HL-60/S4 treated with retinoic acid at 250 ng/mL for 4 days and 3 days (cell line): ENCODE measurements around the gene DLEC1.

ENCODE experiments used
- in situ Hi-C: fragments of 300-500 bp; cut with MboI; formaldehyde crosslinking; loops from 2 replicates; pipeline ENCODE4 v1.7.0; 2022; ENCODE audit warnings: low sequenced_read_pairs

DLEC1 gene

DNA sequence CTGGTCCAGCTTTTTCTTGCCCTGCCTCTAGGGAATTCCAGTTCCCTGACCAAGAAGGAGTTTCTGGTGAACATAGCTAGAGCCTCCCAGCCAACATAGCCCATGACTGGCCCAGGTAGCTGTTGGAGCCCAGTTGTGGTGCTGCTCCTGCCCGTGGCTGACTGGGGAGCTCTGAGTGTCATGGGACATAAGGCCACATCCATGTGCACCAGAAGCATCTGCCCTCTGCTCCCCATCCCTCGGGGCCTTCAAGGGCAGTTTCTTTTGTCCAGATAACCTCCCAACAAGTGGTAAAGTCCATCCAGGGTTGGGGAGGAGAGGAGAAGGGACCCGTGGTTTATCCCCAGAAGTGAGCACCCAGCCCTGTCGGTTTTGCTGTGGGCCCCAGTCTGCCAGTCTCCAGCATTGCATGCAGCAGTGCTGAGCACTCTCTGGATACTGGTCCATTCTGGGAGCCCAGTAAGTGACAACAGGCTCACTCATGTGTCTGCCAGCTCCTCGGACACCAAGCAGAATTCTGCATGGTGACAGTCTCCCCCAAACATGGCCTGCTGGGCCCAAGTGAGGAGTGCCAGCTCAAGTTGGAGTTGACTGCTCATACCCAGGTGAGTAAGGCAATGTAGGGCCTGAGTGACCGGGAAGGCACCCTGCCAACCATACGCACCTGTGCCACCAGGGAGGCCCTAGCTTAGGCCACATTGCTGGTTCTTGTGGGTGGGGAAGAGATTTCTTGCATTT, 69.1 kb downstream of the DLEC1 start:
- in situ Hi-C loops, result no loop called here

DNA sequence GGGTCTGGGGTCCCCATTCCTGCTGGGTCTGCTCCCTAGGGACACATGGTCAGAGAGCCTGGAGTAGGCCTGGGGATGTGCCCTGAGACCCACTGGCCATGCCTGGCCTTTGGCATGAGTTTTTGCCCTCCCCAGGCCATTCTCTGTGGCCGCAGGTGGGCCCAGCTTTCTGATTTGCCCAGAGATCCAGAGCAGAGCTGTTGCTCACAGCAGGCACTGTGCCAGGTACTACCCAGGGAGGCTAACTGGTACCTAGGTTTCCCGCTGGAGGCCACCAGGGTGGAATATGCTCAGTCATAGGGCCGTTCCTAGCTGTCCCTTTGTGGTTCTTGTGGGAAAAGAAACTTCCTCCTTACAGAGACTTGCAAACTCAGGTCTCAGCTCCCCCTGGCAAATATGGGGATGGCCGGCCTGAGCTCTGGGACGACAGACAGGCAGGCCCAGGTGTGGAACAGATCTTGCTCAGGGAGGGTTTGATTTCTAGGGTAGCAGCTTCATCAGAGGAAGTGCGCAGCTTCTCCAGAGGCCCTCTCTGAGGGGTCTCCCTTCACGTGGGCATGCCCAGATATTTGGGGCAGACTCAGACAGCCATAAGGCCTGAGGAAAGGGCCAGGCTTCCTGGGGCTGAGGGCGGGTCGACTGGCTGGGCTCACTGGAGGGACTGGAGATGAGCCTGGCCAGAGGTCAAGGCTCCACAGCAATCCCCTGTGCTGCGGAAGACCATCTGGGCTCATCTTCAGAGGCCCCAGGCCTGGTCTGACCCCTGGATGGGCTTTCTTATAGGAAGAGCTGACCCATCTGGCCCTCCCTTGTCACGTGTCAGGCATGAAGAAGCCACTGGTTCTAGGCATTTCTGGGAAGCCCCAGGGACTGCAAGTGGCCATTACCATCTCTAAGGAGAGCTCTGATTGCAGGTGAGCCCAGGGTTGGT, 69.9 kb downstream of the DLEC1 start:
- in situ Hi-C loops, result no loop called here

DNA sequence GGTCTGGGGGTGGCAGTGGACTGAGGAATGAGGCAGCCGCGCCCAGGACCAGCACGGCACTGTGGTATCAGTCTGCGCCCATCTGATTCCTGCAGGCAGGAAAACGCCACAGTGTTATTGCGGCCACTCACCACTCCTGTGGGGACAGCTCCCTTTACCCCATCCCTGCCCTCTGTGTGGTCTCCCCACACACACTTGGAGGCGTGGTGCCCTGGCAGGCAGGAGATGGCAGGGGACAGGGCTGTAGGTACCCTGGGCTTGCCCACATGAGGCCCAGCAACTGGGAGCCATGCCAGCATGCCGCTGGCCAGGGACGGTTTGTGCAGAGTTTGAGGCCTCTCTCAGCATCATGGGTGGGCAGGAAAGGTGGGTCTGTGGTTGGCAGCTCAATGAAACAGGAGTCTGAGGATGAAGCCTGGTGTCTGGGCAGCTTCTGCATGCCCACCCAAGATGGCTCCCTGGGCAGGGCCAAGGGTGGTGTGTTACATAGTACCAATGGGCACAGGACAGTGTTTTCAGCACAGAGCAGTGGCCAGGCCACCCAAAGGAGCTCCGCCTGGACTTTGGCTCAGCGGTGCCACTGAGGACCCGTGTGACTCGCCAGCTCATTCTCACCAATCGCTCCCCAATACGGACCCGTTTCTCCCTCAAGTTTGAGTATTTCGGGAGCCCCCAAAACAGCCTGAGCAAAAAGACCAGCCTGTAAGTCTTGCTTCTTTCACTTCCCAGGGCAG, 70.7 kb downstream of the DLEC1 start:
- in situ Hi-C loops, result no loop called here

DNA sequence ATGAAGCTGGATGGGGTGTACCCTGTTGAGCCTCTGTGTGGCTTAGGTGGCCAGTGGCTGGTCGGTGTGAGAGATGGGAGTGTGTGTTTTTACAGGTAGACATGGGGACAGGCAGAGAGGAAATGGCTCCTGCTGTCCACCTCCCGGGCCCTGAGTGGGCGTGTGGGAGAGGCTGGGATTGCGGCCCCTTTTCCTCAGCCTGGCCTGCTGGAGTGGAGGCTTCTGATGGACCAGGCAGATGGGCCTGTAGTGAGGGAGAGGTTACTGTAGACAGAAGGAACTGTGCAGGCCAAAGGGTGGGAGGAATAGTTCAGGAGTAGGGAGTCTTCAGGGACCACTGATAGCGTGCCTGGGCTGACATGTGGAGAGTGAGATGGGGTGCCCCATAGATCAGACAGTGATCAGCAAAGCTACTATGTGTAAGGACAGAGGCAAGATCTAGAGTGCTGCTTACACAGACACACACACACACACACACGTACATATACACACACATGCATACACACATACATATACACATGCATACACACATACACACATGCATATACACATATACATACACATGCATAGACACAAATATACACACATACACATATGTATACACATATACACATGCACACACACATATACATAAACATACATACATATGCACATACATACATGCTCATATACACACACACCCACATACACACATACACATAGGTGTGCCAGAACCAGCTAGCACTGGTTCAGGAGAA, 71.5 kb downstream of the DLEC1 start:
- in situ Hi-C loops, result no loop called here

DNA sequence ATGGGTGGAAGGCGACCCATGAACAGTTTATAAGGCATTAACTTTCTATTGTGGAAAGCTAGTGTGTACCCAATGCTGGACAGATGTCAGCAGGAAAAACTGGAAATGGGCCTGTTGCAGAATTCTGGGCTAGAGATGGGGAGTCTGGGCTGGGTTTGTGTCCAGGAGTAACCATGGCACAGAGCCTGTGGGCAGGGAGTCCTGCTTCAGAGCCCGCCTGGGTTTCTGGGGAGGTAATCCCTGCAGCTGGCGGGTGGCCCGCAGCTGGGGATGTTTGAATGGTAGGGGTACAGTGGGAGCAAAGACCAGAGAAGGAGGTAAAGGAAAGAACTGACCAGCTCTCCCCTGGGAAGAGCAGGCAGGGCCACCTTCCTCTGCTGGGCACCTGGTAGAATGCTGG, 72.2 kb downstream of the DLEC1 start:
- in situ Hi-C loops, result no loop called here

DNA sequence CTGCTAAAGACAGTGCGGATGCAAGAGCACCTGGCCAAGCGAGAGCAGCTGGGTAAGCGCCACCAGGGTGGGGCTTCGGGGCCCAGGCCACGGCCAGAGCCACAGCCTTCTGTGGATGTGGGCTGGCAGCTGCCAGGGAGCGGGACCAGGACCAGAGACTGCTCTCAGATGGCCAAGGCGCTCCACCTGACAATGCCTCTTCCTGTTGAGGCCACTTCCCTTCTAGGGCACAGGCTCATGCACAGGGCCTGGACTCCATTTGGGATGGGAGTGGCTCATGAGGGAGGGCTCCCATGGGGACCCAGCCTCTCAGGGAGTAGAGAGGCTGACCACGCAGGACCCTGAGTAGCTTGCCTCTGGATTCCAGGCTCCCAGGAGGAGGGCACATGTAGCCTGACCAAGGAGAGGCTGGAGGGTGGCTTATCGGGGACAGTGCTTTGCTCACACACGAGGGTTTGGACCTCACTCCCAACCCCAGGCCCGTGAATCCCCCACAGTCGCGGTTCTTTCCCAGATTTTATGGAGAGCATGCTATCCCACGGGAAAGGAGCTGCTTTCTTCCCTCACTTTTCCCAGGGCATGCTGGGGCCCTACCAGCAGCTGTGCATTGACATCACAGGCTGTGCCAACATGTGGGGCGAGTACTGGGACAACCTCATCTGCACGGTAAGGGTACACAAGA, 72.8 kb downstream of the DLEC1 start:
- in situ Hi-C loops, result no loop called here

DNA sequence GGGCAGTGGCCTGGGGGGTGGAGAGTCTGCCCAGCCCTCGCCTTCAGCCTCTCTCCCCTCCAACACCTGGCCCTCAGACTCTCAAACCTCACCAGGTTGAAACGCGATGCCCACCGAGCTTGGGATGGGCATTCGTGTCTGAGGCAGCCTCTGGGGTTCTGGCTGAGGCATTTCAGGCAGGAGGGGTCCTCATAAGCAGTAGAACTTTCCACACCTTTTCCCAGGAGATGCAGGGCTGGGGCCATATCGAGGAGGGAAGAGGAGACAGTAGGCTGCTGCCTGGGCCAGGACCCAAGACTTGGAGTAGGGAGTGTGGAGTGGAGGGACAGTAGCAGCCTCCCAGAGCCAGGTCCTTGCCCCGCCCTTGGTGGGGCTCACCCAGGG, 73.4 kb downstream of the DLEC1 start:
- in situ Hi-C loops, result no loop called here

DNA sequence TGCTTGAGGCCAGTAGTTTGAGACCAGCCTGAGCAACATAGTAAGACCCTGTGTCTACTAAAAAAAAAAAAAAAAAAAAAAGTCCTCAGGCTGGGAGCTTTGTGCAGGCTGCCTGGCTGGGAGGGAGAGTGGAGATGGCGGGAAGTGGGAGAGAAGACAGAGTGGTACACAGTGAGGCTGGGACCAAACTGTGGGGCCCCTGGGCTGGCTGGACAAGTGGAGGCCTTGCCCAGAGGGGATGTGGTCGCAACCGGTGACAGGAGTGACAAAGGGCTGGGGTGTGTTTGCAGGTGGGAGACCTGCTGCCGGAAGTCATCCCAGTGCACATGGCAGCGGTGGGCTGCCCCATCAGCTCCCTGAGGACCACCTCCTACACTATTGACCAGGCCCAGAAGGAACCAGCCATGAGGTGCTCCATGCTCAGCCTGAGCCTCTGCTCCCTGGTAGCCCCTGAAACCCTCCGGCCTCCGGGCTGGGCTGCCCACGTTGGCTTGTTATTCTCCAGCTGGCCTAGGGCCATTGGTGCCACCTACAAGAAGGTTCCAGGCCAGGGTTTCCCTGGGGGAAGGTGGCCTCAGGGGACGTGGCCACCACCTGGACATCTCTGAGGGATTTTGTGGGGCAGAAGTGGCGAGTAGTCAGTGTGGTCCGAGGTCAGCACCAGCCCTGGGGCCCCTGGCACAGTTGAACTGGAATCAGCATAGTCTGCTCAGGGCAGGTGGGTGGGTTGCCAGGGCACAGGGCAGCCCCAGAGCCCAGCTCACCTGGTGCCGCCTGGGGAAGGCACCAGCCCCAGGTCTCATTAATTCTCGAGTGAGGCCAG, 75.3 kb downstream of the DLEC1 start:
- in situ Hi-C loops, result no loop called here

DNA sequence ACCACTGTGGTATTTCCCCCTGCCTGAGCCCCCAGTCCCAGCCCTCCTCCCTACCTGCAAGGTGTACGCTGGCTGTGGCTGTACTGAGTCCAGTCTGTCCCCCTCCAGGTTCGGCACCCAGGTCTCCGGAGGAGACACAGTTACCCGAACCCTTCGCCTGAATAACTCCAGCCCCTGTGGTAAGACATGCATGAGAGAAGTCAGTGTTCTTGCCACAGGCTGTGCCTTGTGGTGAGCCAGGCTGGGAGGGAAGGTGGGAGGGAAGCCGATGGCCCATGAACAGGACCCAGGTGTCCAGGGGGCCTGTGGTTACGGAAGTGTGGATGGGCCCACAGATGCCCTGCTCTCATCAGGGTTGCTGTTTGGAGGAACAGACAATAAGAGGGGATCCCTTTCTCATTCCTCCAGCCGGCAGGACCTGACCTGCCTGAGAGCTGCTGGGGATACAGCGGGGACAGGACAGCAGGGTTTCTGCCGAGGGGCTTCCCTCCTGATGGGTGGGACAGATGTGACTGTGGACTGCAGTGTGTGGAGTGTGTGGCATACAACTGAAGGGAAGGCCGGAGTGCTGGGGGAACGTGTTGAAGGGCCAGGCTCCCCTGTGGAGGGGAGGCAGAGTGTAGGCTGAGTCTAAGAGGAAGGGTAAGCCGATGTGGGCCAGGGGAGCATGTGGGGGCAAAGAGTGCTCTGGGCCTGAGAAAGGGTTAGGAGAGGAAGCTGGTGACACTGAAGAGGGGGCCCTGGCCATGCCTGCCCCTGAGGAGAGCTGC, 76.1 kb downstream of the DLEC1 start:
- in situ Hi-C loops, result no loop called here

DNA sequence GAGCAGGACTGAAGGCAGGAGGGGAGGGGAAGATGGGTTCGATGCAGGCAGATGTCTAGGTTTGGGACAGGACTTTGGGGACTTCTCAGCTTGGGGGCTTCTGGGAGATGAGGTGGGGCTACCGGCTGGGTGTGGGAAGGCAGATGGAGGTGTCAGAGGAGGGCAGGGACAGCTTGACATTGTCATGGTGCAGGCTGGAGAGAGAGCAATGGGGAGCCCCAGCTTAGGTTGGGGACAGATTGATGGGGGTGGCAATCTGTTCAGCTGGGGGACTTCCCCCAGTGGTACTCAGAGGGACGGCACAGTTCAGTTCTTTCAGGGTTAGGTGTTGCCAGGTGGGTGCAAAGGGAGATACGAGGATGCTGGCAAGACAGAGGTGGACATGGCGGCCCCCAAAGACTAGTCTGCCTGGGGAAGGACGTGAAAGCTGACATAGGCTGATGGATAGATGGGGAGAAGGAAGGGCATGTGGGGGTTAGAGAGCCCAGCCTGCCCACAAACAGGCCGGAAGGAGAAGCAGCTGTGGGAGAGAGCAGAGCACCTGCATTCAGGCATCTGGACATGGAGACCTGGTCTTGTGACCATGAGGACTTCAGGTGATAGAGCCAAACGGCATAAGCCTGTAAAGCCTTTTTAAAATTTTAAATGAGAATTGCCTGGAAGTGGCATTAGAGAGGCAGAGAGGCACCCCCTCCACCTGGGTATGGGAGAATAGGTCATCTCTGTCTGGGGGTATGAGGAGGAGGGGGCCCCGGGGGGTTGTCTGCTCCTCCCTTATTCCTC, 76.8 kb downstream of the DLEC1 start:
- in situ Hi-C loops, result no loop called here

DNA sequence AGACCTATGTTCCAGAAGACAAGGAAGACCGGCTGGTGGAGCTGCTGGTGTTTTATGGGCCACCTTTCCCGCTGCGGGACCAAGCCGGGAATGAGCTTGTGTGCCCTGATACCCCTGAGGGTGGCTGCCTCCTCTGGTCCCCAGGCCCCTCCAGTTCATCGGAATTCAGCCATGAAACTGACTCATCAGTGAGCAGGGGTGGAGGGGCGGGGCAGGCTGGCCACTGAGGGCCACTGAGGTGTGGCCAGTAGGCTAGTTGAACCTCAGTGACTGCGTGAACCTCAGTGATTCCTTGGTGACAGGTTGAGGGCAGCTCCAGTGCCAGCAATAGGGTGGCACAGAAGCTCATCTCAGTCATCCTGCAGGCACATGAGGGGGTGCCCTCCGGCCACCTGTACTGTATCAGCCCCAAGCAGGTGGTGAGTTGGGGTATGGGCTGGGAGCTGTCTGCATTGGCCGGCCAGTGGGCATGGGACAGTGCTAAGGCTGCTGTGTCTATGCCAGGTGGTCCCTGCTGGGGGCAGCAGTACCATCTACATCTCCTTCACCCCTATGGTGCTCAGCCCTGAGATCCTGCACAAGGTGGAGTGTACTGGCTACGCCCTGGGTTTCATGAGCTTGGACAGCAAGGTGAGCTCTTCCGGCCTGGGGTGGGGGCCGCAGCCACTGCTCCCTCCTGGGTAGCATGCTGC, 77.6 kb downstream of the DLEC1 start:
- in situ Hi-C loops, result no loop called here

DNA sequence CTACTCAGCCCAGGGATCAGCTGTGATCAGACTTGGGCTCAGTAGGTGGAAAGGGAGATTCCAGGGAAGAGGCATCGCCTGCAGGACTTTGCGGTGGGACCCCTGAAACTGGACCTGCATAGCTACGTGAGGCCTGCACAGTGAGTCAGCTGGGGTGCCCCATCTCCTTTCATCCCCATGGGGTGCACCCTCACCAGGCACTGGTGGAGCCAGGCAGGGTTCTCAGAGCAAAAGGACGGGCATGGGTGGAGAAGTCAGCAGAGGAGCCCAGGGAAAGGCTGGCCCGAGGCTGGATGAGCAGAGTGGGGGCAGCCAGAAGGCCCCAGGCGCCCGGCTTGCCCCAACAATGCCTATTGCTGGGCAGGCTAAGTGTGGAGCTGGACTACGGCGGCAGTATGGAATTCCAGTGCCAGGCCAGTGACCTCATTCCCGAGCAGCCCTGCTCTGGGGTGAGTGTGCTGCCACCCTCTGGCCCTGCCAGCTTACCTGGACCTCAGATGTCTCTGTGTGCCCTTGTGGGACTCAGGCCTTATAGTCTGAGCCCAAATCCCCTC, 78.2 kb downstream of the DLEC1 start:
- in situ Hi-C loops, result no loop called here

DNA sequence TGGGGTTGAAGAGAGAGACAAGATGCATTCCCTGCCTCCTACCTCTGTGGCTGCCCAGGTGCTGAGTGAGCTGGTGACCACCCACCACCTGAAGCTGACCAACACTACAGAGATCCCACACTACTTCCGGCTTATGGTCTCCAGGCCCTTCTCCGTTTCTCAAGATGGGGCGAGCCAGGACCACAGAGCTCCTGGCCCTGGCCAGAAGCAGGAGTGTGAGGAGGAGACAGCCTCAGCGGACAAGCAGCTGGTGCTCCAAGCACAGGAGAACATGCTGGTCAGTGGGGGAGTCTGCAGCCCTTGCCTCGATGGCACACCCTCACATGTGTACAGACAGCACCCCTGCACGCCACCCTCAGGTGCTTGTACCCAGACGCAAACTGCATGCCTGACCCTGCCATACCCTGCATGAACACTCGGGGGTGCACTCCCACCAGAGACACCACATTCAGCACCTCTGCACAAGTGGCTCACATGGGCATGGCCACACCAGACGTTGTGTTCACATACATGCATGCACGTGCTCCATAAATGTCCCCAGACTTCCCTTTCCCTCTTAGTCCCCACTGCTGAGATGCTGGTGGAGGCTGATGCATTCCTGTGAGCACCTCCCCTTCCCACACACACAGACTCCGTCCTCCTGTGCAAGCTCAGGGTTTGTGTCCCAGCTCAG, 78.9 kb downstream of the DLEC1 start:
- in situ Hi-C loops, result no loop called here

DNA sequence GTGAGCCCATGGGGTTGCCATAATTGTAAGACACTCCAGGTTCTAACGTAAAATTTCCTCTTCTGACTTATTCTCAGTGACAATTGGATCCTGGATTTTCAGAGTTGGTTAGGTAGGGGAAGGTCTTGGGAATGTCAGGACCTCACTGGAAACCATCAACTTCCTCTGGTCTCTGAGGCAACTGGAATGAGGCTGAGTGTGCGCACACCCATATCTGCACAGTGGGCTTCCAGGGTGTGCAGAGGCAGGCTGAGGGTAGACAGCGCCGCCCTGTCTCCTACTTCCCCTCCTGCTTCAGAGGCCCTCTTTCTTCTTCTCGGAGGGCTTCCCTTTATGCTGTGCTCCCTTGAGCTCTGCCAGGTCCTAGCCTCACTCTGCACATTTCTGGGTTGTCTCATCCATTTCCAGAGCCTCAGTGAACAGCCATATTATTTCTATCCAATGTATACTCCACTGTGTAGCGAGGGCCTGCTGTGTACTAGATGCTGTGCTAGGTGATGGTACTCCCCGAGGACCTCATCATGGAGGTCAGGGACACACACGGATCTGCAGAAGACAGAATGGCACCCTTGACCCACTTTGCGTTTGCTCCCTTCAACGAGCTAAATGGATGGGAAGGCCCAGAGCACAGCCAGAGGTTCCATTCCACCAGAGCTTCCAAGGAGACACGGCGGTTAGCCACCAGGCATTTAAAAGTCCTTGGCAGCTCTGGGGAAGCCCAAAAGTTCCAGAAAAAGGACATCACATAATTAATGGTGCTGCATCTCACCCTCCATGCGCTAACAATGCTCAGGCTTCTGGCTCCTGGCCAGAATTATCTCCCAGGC, 79.6 kb downstream of the DLEC1 start:
- in situ Hi-C loops, result no loop called here

DNA sequence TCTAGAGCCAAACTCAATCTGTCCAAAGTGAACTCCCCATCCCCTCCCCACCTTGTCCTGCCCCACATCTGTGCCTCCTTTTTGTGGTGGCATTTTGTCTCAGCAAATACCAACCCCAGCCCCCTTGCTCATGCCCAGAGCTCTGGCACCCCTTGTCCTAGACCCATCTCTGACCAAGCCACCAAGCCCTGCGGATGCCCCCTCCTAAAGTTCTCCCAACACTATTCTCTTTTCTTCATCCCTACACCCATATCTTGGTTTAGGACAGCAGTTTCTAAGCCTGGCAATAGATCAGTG, 80.2 kb downstream of the DLEC1 start:
- in situ Hi-C loops, result no loop called here
